PC-9 (cell line): Measurements from ENCODE around the gene RARS2. TPM values are rescaled to one million over a fixed set of nuclear protein-coding genes. Genes with fewer than 3 reads are reported as not detected.

Experiments used
- BruUV-seq: library from RNA; stranded (reverse); fragments of 400-500 nt; replicated peaks from 2 replicates; lab custom pipeline; 2021; lab: Mats Ljungman, UMichigan
- CTCF ChIA-PET: fragments of 300-600 bp; sonication (Branson Sonifier 250); formaldehyde crosslinking; loops from one replicate; lab custom pipeline; 2022; ENCODE audit warnings: antibody characterized with exemption; lab: Charles Lee
- POLR2A ChIA-PET: fragments of 300-600 bp; sonication (Branson Sonifier 250); formaldehyde crosslinking; loops from one replicate; lab custom pipeline; 2022; ENCODE audit warnings: antibody characterized with exemption; ENCODE audit not compliant: unreplicated experiment; lab: Charles Lee
- DNase-seq, 2 experiments: peaks; one replicate each; pipeline versions ENCODE4 v3.0.0 to v3.0.0-alpha.2; 2015 to 2022; ENCODE audit warnings: mixed read lengths in 1 of 2
- H2AFZ ChIP-seq: fragments of 200-600 bp; sonication (generic); 2 replicates; pipeline ENCODE4 v1.8.1; 2017; ENCODE audit warnings: antibody characterized with exemption
- H3F3A ChIP-seq: fragments of 200-600 bp; sonication (generic); 2 replicates; pipeline ENCODE4 v1.8.1; 2017; ENCODE audit warnings: antibody characterized with exemption, mild to moderate bottlenecking, low read depth; ENCODE audit not compliant: insufficient read depth
- H3K27ac ChIP-seq: fragments of 200-600 bp; sonication (generic); 2 replicates; pipeline ENCODE4 v1.6.1; 2016; ENCODE audit warnings: mixed run types
- H3K27me3 ChIP-seq: fragments of 200-600 bp; sonication (generic); 2 replicates; pipeline ENCODE4 v1.6.1; 2016; ENCODE audit warnings: low read depth, mixed run types; ENCODE audit not compliant: insufficient read depth
- H3K36me3 ChIP-seq: fragments of 200-600 bp; sonication (generic); 2 replicates; pipeline ENCODE4 v1.6.1; 2016; ENCODE audit warnings: low read depth, mixed run types
- H3K4me1 ChIP-seq: fragments of 200-600 bp; sonication (generic); replicated peaks from 2 replicates; pipeline ENCODE4 v1.6.1; 2016; ENCODE audit warnings: mixed run types; ENCODE audit not compliant: insufficient read depth
- H3K4me2 ChIP-seq: fragments of 200-600 bp; sonication (generic); 2 replicates; pipeline ENCODE4 v1.6.1; 2017; ENCODE audit warnings: mixed run types
- H3K4me3 ChIP-seq: fragments of 200-600 bp; sonication (generic); 2 replicates; pipeline ENCODE4 v1.6.1; 2016; ENCODE audit warnings: mixed run types
- H3K79me2 ChIP-seq: fragments of 200-600 bp; sonication (generic); 2 replicates; pipeline ENCODE4 v1.6.1; 2017; ENCODE audit warnings: low read depth, mixed run types
- H3K9me2 ChIP-seq: fragments of 200-600 bp; sonication (generic); 2 replicates; pipeline ENCODE4 v1.8.1; 2017; ENCODE audit warnings: mild to moderate bottlenecking; ENCODE audit not compliant: insufficient read depth
- H3K9me3 ChIP-seq: fragments of 200-600 bp; sonication (generic); 2 replicates; pipeline ENCODE4 v1.8.1; 2016; ENCODE audit warnings: low read depth; ENCODE audit not compliant: insufficient read depth
- H4K20me1 ChIP-seq: fragments of 200-600 bp; sonication (generic); 2 replicates; pipeline ENCODE4 v1.8.1; 2017; ENCODE audit not compliant: insufficient read depth
- EZH2 ChIP-seq: fragments of 200-600 bp; sonication (generic); IDR thresholded peaks from 2 replicates; pipeline ENCODE4 v1.8.0; 2017; ENCODE audit warnings: antibody characterized with exemption, low read depth
- intact Hi-C: fragments of 100-400 bp; cut with micrococcal nuclease; formaldehyde crosslinking; loops from one replicate; pipeline ENCODE4 v1.10.0; 2022; ENCODE audit not compliant: unreplicated experiment
- total RNA-seq: library from RNA; stranded (reverse); gene quantifications from 2 replicates; pipeline ENCODE4 v1.2.3, GENCODE V29; 2021
- TF ChIP-seq, protein P1 (sequence below): fragments of 200-600 bp; sonication (generic); conservative IDR thresholded peaks from 2 replicates; pipeline ENCODE4 v1.6.1; 2017; ENCODE audit warnings: mixed run types, antibody characterized with exemption, mild to moderate bottlenecking, moderate library complexity

RARS2 gene
- total RNA-seq, 1 experiment from 2014 or later = 34.6 TPM

DNA sequence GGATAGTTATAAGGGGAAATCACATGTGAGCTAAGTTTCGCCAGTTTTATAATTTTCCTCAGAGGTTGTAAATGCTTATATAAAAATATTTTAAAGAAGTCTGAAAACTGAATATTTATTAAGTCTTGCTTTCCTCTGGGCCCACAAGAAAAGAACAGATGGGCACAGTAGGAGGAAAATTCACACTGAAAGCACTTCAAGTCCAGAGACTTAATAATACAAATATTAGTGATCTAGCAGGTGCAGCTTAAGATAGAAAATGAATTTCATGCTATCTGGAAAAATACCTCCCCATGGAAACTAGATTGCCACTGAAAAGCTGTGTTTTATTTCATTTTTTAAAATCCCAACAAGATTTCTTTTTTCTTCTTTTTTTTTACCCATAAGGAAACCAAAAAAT, 47.3 kb upstream of the RARS2 start:
- ChIA-PET CTCF (no interaction called here), POLR2A (no interaction called here)
- no peaks in the 10 kb centered on the region for H3F3A ChIP-seq

DNA sequence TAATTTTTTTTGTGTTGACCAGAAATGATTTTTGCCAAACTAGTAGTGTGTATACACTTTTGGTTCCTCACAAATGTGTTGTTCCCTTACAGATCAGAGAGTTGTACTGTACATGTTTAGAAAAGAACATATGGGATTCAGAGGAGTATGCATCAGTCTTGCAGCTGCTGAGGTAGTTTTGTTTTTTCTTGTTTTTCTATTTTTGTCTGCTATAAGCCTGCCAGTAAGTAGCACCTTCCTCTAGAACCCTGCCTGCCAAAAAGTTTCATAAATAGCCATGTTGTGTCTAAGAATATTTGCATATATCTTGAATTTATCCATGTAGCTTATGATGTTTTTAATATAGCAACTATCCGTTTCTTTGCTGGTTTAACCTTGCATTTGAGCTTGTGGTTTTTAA, 46.5 kb upstream of the RARS2 start:
- Histone ChIP-seq H3K4me3 (no peak overlapping the region), H3K27ac (no peak overlapping the region), H3K9me3 (no peaks in the 10 kb centered on the region), H3K4me1 (no peaks in the 10 kb centered on the region), H3K27me3 (no peaks in the 10 kb centered on the region), H4K20me1 (no peaks in the 10 kb centered on the region), H3K9me2 (no peaks in the 10 kb centered on the region), H3K36me3 (no peaks in the 10 kb centered on the region; the same call in 1 of the 2 replicates), H3K4me2 (no peak overlapping the region), H3F3A (no peaks in the 10 kb centered on the region), H2AFZ (no peak overlapping the region), H3K79me2 (no peaks in the 10 kb centered on the region)
- ChIA-PET POLR2A (no interaction called here), CTCF (no interaction called here)
- no TSS peak for BruUV-seq
- DNase-seq = no peak
- intact Hi-C loops = no loop called here
- TF ChIP-seq EZH2 = no peak
- TF ChIP-seq, protein P1, sequence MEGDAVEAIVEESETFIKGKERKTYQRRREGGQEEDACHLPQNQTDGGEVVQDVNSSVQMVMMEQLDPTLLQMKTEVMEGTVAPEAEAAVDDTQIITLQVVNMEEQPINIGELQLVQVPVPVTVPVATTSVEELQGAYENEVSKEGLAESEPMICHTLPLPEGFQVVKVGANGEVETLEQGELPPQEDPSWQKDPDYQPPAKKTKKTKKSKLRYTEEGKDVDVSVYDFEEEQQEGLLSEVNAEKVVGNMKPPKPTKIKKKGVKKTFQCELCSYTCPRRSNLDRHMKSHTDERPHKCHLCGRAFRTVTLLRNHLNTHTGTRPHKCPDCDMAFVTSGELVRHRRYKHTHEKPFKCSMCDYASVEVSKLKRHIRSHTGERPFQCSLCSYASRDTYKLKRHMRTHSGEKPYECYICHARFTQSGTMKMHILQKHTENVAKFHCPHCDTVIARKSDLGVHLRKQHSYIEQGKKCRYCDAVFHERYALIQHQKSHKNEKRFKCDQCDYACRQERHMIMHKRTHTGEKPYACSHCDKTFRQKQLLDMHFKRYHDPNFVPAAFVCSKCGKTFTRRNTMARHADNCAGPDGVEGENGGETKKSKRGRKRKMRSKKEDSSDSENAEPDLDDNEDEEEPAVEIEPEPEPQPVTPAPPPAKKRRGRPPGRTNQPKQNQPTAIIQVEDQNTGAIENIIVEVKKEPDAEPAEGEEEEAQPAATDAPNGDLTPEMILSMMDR = no peak

More for the DNA sequence above, 47.3 kb upstream of the RARS2 start:
- no peak for DNase-seq
- Histone ChIP-seq H3K79me2 (no peaks in the 10 kb centered on the region), H3K27me3 (no peaks in the 10 kb centered on the region), H3K4me3 (no peak overlapping the region), H4K20me1 (no peaks in the 10 kb centered on the region), H3K9me2 (no peaks in the 10 kb centered on the region), H3K4me2 (no peak overlapping the region), H3K4me1 (no peaks in the 10 kb centered on the region), H3K27ac (no peak overlapping the region), H2AFZ (no peak overlapping the region), H3K9me3 (no peaks in the 10 kb centered on the region), H3K36me3 (no peaks in the 10 kb centered on the region; the same call in 1 of the 2 replicates)
- intact Hi-C loops = no loop called here
- TF ChIP-seq EZH2 = no peak
- TF ChIP-seq, protein P1 = no peak
- BruUV-seq = no TSS peak

DNA sequence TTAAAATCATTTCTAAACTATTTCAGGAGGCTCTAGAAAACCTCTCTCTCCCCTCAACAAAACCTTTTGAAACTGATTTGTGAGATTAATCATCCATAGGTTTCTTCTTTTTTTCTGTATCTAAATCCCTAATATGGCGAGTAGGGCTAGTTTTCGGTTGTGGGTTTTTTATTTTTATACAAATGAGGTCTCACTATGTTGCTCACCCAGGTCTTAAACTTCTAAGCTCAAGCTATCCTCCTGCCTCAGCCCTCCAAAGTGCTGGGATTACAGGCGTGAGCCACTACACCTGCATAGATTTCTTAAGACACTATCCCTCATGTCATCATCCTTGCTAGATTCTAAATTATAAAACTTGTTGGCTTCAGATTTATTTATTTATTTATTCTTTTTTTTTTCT, 44.1 kb upstream of the RARS2 start:
- Histone ChIP-seq H3K9me2 (no peaks in the 10 kb centered on the region), H3K4me3 (no peak overlapping the region), H4K20me1 (no peaks in the 10 kb centered on the region), H3K4me2 (no peak overlapping the region), H2AFZ (no peak overlapping the region), H3K9me3 (no peaks in the 10 kb centered on the region), H3K27ac (no peak overlapping the region), H3K4me1 (no peaks in the 10 kb centered on the region), H3K27me3 (no peaks in the 10 kb centered on the region), H3F3A (no peaks in the 10 kb centered on the region), H3K36me3 (no peaks in the 10 kb centered on the region; the same call in 1 of the 2 replicates), H3K79me2 (no peaks in the 10 kb centered on the region)
- CTCF ChIA-PET = no interaction called here
- TF ChIP-seq, protein P1 = no peak
- no peak for TF ChIP-seq EZH2
- POLR2A ChIA-PET = no interaction called here
- no TSS peak for BruUV-seq
- intact Hi-C loops = no loop called here
- no peak for DNase-seq
